AG04449 (cell line): ENCODE data around the gene SLC44A1.

ENCODE experiments used
- CTCF ChIA-PET: fragments of 350-600 bp; formaldehyde crosslinking; extraction: SDS; loops from one replicate; lab custom pipeline; 2021; ENCODE audit warnings: antibody characterized with exemption; lab: Yijun Ruan, JAX
- POLR2A ChIA-PET: fragments of 400-600, 350-600 bp; formaldehyde crosslinking; extraction: SDS; loops from one replicate; lab custom pipeline; 2020; ENCODE audit warnings: antibody characterized with exemption, inconsistent platforms; lab: Yijun Ruan, JAX
- DNase-seq: peaks from one replicate; pipeline ENCODE4 v3.0.0-alpha.2; 2010; ENCODE audit warnings: low read depth, low spot score
- H3K4me3 ChIP-seq: 2 replicates; pipeline ENCODE4 v1.5.1; 2011; ENCODE audit warnings: low read depth, mild to moderate bottlenecking, control low read depth, low read length
- TF ChIP-seq, protein P1 (sequence below): IDR thresholded peaks from one replicate; pipeline ENCODE4 v1.5.1; 2011; ENCODE audit warnings: mild to moderate bottlenecking, moderate library complexity, low read length, control low read depth, inconsistent platforms; ENCODE audit not compliant: insufficient read depth; ENCODE audit errors: missing control alignments

The SLC44A1 gene

DNA sequence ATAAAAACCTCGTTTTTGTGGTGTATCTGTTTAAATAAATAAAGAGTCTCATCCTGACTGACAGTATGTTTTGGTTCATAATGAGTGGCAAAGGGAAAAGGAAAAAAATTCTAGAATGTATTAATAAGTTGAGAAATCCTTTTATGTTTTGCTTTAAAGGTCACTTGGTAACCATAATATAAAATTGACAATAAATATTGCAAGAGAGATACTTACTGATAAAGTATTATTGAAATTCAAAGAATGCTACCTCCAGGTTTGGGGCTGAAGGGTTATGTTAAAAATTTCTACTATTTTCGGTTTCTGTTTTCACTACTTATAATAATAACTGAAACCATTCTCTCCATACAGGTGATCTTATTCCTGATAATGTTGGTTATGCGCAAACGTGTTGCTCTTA is 118.0 kb downstream of the SLC44A1 start:
- DNase-seq = no peak
- POLR2A ChIA-PET = no interaction called here
- CTCF ChIA-PET = interaction anchor here (1.2 kb wide), 1 partner anchor 24 kb away, joined by 3 read pairs; no protein-coding TSS in a partner anchor
- H3K4me3 ChIP-seq = no peak overlapping the region
- TF ChIP-seq, protein P1, sequence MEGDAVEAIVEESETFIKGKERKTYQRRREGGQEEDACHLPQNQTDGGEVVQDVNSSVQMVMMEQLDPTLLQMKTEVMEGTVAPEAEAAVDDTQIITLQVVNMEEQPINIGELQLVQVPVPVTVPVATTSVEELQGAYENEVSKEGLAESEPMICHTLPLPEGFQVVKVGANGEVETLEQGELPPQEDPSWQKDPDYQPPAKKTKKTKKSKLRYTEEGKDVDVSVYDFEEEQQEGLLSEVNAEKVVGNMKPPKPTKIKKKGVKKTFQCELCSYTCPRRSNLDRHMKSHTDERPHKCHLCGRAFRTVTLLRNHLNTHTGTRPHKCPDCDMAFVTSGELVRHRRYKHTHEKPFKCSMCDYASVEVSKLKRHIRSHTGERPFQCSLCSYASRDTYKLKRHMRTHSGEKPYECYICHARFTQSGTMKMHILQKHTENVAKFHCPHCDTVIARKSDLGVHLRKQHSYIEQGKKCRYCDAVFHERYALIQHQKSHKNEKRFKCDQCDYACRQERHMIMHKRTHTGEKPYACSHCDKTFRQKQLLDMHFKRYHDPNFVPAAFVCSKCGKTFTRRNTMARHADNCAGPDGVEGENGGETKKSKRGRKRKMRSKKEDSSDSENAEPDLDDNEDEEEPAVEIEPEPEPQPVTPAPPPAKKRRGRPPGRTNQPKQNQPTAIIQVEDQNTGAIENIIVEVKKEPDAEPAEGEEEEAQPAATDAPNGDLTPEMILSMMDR = no peak

DNA sequence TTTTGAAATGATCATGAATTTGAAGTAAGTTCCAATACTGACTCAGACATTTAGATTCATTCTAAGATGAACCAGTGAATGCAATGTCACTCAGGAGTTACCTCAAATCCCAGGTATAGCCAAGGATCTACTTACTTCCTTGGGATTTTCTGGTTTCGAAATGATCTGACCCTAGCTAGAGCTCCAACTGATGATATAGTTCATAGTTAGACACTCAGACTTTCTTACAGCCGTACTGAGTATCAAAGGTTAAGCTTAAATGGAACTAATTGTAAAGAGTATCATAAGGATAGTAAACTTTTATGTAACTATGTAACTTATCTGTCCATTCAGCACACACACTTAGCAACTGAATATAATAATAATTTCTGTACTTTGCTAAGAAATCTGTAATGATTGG is 119.4 kb downstream of the SLC44A1 start:
- CTCF ChIA-PET = no interaction called here

DNA sequence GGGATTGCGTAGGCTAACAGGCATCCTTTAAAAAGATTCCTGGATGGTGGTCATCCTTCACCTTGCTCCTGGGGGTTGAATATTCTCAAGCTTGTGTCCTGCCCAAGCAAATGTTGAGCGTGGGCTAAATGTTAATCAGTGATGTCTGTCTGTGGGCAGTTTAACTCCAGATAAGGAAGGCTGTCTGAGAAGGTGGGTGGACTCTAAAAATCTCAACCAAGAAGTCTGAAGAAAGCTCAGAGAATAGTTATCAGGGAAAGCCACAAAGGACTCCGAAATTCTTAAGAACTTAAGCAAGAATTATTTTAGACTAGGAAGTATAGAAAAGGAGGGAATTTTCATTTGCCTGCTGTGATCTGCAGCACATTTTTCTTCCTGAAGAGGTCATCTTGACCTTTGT is 125.5 kb downstream of the SLC44A1 start:
- no peak overlapping the region for H3K4me3 ChIP-seq
- CTCF ChIA-PET = interaction anchor here (1.1 to 1.2 kb wide), 2 partner anchors 14 to 42 kb away, joined by 3 read pairs; no protein-coding TSS in a partner anchor
- POLR2A ChIA-PET = no interaction called here
- TF ChIP-seq, protein P1 = no peak
- DNase-seq = no peak

More for the DNA sequence above, 119.4 kb downstream of the SLC44A1 start:
- no peak for DNase-seq
- no peak overlapping the region for H3K4me3 ChIP-seq
- TF ChIP-seq, protein P1 = no peak
- POLR2A ChIA-PET = no interaction called here

DNA sequence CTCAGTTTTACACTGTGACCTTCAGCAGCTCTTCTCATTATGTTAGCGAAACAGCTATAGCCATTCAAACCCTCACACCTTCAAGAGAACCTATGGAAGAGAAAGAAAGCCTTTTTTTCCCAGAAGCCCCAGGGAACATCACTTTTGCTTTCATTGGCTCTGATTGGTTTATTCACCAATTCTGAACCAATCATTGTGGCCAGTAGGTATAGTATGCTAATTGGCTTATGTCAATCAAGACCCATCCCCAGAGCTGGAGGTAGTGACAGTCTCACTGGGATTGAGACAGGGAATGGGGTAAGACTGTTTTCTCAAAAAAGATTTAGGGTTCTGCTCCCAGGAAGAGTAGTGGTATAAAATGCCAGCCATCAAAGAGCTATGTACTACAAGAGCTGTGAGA is 129.3 kb downstream of the SLC44A1 start:
- DNase-seq = no peak
- H3K4me3 ChIP-seq = no peak overlapping the region
- ChIA-PET CTCF (no interaction called here), POLR2A (no interaction called here)
- TF ChIP-seq, protein P1 = no peak

DNA sequence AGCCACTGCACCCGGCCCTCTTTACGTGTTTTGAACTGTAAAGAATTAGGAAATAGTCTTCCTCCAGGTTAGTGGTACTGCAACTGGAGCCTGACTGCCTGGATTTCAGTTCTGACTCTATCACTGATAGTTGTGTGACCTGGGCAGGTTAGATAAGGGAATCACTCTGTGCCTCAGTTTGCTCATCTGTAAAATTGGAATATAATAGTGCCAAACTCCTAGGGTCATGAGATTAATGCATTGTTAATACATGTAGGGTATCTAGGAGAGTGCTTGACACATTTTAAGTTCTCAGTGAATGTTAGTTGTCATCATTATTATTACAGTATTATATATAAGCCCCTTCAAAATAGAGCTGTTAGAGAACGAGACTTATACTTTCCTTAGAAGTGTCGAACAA is 130.9 kb downstream of the SLC44A1 start:
- POLR2A ChIA-PET = no interaction called here
- no peak overlapping the region for H3K4me3 ChIP-seq
- TF ChIP-seq, protein P1 = no peak
- CTCF ChIA-PET = interaction anchor here (0.6 kb wide), 1 partner anchor 692 kb away, joined by 4 read pairs; no protein-coding TSS in a partner anchor
- DNase-seq = no peak

DNA sequence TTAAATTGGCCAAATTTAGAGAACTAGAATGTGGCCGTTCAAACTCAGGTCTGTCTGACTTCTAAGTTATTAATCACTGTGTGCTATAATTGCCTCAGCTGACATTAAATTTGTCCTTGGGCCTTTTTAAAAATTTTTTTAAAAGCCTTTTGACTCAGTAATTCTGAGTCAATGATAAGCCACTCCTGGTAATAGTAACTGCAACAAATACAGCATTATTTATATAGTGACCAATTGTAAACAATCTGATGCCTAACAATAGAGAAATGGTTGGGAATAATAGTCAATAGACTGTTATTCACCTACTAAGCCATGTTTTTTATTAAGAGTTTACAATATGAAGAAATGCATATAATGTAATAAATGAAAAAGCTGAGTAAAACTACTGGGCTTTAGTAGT is 132.4 kb downstream of the SLC44A1 start:
- TF ChIP-seq, protein P1 = no peak
- H3K4me3 ChIP-seq = no peak overlapping the region
- ChIA-PET CTCF (no interaction called here), POLR2A (no interaction called here)
- no peak for DNase-seq
